H9 (cell line): ENCODE data around the gene N4BP2. TPM values are rescaled to one million over a fixed set of nuclear protein-coding genes. Genes with fewer than 3 reads are reported as not detected.

Experiments used
- DNase-seq: peaks from one replicate; pipeline ENCODE4 v3.0.0-alpha.2; 2017
- H2AFZ ChIP-seq: one replicate; pipeline ENCODE4 v1.6.1; 2013; ENCODE audit warnings: mild to moderate bottlenecking, low read length, control low read depth, moderate library complexity
- H2AK5ac ChIP-seq: 2 replicates; pipeline ENCODE4 v1.6.1; 2013; ENCODE audit warnings: low read length, control low read depth, mixed read lengths; ENCODE audit not compliant: insufficient read length
- H2BK120ac ChIP-seq: one replicate; pipeline ENCODE4 v1.6.1; 2013; ENCODE audit warnings: low read depth, mild to moderate bottlenecking, low read length, control low read depth, inconsistent platforms; ENCODE audit not compliant: poor library complexity, severe bottlenecking
- H2BK12ac ChIP-seq: 2 replicates; pipeline ENCODE4 v1.6.1; 2013; ENCODE audit warnings: low read length, control low read depth, mixed read lengths, low read depth; ENCODE audit not compliant: insufficient read length
- H2BK15ac ChIP-seq: 2 replicates; pipeline ENCODE4 v1.6.1; 2013; ENCODE audit warnings: low read depth, low read length, control low read depth
- H2BK20ac ChIP-seq: one replicate; pipeline ENCODE4 v1.6.1; 2013; ENCODE audit warnings: low read depth, mild to moderate bottlenecking, low read length, control low read depth, inconsistent platforms; ENCODE audit not compliant: poor library complexity, severe bottlenecking
- H2BK5ac ChIP-seq: 2 replicates; pipeline ENCODE4 v1.6.1; 2013; ENCODE audit warnings: low read length, control low read depth, mixed read lengths; ENCODE audit not compliant: insufficient read length
- H3K14ac ChIP-seq: 2 replicates; pipeline ENCODE4 v1.6.1; 2013; ENCODE audit warnings: low read length, control low read depth; ENCODE audit not compliant: insufficient read depth
- H3K18ac ChIP-seq: 2 replicates; pipeline ENCODE4 v1.6.1; 2013; ENCODE audit warnings: low read depth, mild to moderate bottlenecking, mixed read lengths, low read length, control low read depth; ENCODE audit not compliant: insufficient read length
- H3K23ac ChIP-seq: 2 replicates; pipeline ENCODE4 v1.6.1; 2013; ENCODE audit warnings: low read length, control low read depth, mixed read lengths, low read depth; ENCODE audit not compliant: insufficient read length
- H3K23me2 ChIP-seq: 2 replicates; pipeline ENCODE4 v1.6.1; 2013; ENCODE audit warnings: low read depth, mild to moderate bottlenecking, mixed read lengths, low read length, control low read depth; ENCODE audit not compliant: insufficient read length, poor library complexity, severe bottlenecking
- H3K27ac ChIP-seq: 2 replicates; pipeline ENCODE4 v1.5.1; 2013; ENCODE audit warnings: low read length, control low read depth, mixed read lengths, low read depth; ENCODE audit not compliant: insufficient read length
- H3K27me3 ChIP-seq: 2 replicates; pipeline ENCODE4 v1.6.1; 2013; ENCODE audit warnings: low read length, control low read depth, inconsistent platforms; ENCODE audit not compliant: insufficient read depth
- H3K4ac ChIP-seq: 2 replicates; pipeline ENCODE4 v1.6.1; 2013; ENCODE audit warnings: low read depth, mild to moderate bottlenecking, control low read depth, inconsistent platforms, low read length, moderate library complexity
- H3K4me1 ChIP-seq: 2 replicates; pipeline ENCODE4 v1.6.1; 2013; ENCODE audit warnings: low read length, control low read depth, inconsistent platforms; ENCODE audit not compliant: insufficient read depth
- H3K4me2 ChIP-seq: 2 replicates; pipeline ENCODE4 v1.6.1; 2013; ENCODE audit warnings: low read length, control low read depth, mixed read lengths; ENCODE audit not compliant: insufficient read length, insufficient read depth
- H3K56ac ChIP-seq: 2 replicates; pipeline ENCODE4 v1.6.1; 2013; ENCODE audit warnings: low read depth, mild to moderate bottlenecking, mixed read lengths, low read length, control low read depth; ENCODE audit not compliant: insufficient read length
- H3K79me1 ChIP-seq: 2 replicates; pipeline ENCODE4 v1.6.1; 2013; ENCODE audit warnings: low read depth, mild to moderate bottlenecking, moderate library complexity, low read length, control low read depth, inconsistent platforms; ENCODE audit not compliant: insufficient read depth, poor library complexity, severe bottlenecking
- H3K79me2 ChIP-seq: 2 replicates; pipeline ENCODE4 v1.6.1; 2013; ENCODE audit warnings: low read length, control low read depth, inconsistent platforms; ENCODE audit not compliant: insufficient read depth
- H3K9ac ChIP-seq: 2 replicates; pipeline ENCODE4 v1.6.1; 2013; ENCODE audit warnings: low read length, control low read depth, mixed read lengths; ENCODE audit not compliant: insufficient read length; ENCODE audit errors: extremely low read depth
- H3K9me3 ChIP-seq: one replicate; pipeline ENCODE4 v1.6.1; 2013; ENCODE audit warnings: low read depth, low read length, inconsistent platforms; ENCODE audit not compliant: control insufficient read depth
- H3T11ph ChIP-seq: one replicate; pipeline ENCODE4 v1.6.1; 2013; ENCODE audit warnings: mild to moderate bottlenecking, low read length, control low read depth, inconsistent platforms
- H4K20me1 ChIP-seq: one replicate; pipeline ENCODE4 v1.6.1; 2013; ENCODE audit not compliant: control insufficient read depth, insufficient read length, insufficient read depth
- H4K5ac ChIP-seq: 2 replicates; pipeline ENCODE4 v1.6.1; 2013; ENCODE audit warnings: low read depth, mild to moderate bottlenecking, mixed read lengths, low read length, control low read depth; ENCODE audit not compliant: insufficient read length
- H4K8ac ChIP-seq: replicated peaks from 2 replicates; pipeline ENCODE4 v1.6.1; 2013; ENCODE audit warnings: low read length, control low read depth, mixed read lengths, low read depth; ENCODE audit not compliant: insufficient read length
- H4K91ac ChIP-seq: 2 replicates; pipeline ENCODE4 v1.6.1; 2013; ENCODE audit warnings: low read depth, mild to moderate bottlenecking, moderate library complexity, mixed read lengths, low read length, control low read depth; ENCODE audit not compliant: insufficient read length
- H3K27ac Mint-ChIP-seq, 3 experiments: 2 replicates in 2 of 3; 3 replicates in 1 of 3; pipeline ENCODE4 v1.8.0; 2020 to 2021; ENCODE audit warnings: mixed read lengths in 3 of 3, mild to moderate bottlenecking in 1 of 3, moderate library complexity in 1 of 3
- H3K27me3 Mint-ChIP-seq: 2 replicates; pipeline ENCODE4 v1.8.0; 2021; ENCODE audit warnings: low read depth, mild to moderate bottlenecking, moderate library complexity, mixed read lengths
- H3K36me3 Mint-ChIP-seq, 3 experiments: 2 replicates in 2 of 3; 3 replicates in 1 of 3; pipeline ENCODE4 v1.8.0; 2020 to 2021; ENCODE audit warnings: low read depth in 3 of 3, mixed read lengths in 3 of 3; ENCODE audit not compliant: insufficient read depth in 1 of 3
- H3K4me1 Mint-ChIP-seq, 2 experiments: 2 replicates each; pipeline ENCODE4 v1.8.0; 2020; ENCODE audit warnings: mixed read lengths in 2 of 2
- H3K4me3 Mint-ChIP-seq, 2 experiments: 2 replicates in 1 of 2; 3 replicates in 1 of 2; pipeline ENCODE4 v1.8.0; 2020 to 2021; ENCODE audit warnings: mild to moderate bottlenecking in 2 of 2, mixed read lengths in 2 of 2, moderate library complexity in 1 of 2
- H3K9me3 Mint-ChIP-seq, 2 experiments: 2 replicates in 1 of 2; 3 replicates in 1 of 2; pipeline ENCODE4 v1.8.0; 2020; ENCODE audit warnings: mild to moderate bottlenecking in 2 of 2, mixed read lengths in 2 of 2, moderate library complexity in 1 of 2
- WGBS: extraction: QIAGEN DNeasy Blood & Tissue Kit; methylation state at CpG from one replicate; pipeline ENCODE4 v1.1.7; 2013; ENCODE audit warnings: missing lambda C conversion rate, low lambda C conversion rate, mixed read lengths; ENCODE audit not compliant: insufficient read length; ENCODE audit errors: extremely low coverage; 5-methylcytosine and 5-hydroxymethylcytosine counted together
- total RNA-seq: library from RNA; stranded (reverse); gene quantifications from 2 replicates; pipeline ENCODE4 v1.2.1, GENCODE V29; 2021
- TF ChIP-seq, protein P1 (sequence below): fragments of 200-600 bp; sonication (generic); conservative IDR thresholded peaks from 3 replicates; pipeline ENCODE4 v1.8.0; 2021; ENCODE audit warnings: antibody characterized with exemption, mild to moderate bottlenecking

Gene N4BP2
- total RNA-seq, 1 experiment from 2014 or later, result 35.0 TPM

- Mint-ChIP-seq H3K4me1 (no peaks in the 10 kb centered on the region), H3K9me3 (no peaks in the 10 kb centered on the region)
- no peaks in the 10 kb centered on the region for H3K27me3 ChIP-seq
These were observed 55.6 kb downstream of the N4BP2 start for GRCh38 chr4:40112027-40112792.

More at GRCh38 chr4:40112027-40112792, 55.6 kb downstream of the N4BP2 start:
- Histone ChIP-seq H3K9ac (no peak overlapping the region), H3K4me2 (no peak overlapping the region), H4K91ac (no peak overlapping the region), H4K5ac (no peak overlapping the region), H2AFZ (no peak overlapping the region), H3K9me3 (no peaks in the 10 kb centered on the region), H3K18ac (no peak overlapping the region), H3K4me1 (no peaks in the 10 kb centered on the region), H2BK15ac (no peak overlapping the region), H3K4ac (no peak overlapping the region), H4K8ac (no peak overlapping the region), H3K14ac (no peak overlapping the region), H3T11ph (no peak overlapping the region), H4K20me1 (no peaks in the 10 kb centered on the region), H3K56ac (no peak overlapping the region), H3K79me2 (no peaks in the 10 kb centered on the region), H2BK120ac (no peak overlapping the region), H3K23me2 (no peaks in the 10 kb centered on the region), H3K23ac (no peak overlapping the region), H2AK5ac (no peak overlapping the region), H3K27ac (no peak overlapping the region), H3K79me1 (no peaks in the 10 kb centered on the region), H2BK5ac (no peak overlapping the region), H2BK20ac (no peak overlapping the region), H2BK12ac (no peak overlapping the region)
- Mint-ChIP-seq H3K27me3 (no peaks in the 10 kb centered on the region), H3K27ac (peak overlapping the region; percentile 37 to 59 (median 50); a peak in 3 of 7 replicates), H3K4me3 (no peak overlapping the region), H3K36me3 (peaks cover 7 to 43% (median 30%) of the 10 kb centered on the region in 3 experiments)
- WGBS, result no CpG with 5 or more reads among the region's 3 CpGs
- no peak for DNase-seq
- TF ChIP-seq, protein P1, sequence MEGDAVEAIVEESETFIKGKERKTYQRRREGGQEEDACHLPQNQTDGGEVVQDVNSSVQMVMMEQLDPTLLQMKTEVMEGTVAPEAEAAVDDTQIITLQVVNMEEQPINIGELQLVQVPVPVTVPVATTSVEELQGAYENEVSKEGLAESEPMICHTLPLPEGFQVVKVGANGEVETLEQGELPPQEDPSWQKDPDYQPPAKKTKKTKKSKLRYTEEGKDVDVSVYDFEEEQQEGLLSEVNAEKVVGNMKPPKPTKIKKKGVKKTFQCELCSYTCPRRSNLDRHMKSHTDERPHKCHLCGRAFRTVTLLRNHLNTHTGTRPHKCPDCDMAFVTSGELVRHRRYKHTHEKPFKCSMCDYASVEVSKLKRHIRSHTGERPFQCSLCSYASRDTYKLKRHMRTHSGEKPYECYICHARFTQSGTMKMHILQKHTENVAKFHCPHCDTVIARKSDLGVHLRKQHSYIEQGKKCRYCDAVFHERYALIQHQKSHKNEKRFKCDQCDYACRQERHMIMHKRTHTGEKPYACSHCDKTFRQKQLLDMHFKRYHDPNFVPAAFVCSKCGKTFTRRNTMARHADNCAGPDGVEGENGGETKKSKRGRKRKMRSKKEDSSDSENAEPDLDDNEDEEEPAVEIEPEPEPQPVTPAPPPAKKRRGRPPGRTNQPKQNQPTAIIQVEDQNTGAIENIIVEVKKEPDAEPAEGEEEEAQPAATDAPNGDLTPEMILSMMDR, result no peak
